B cell (primary cell): ENCODE results near the gene NHEJ1.

ENCODE experiments used
- CTCF ChIP-seq: fragments of 200-600 bp; IDR thresholded peaks from one replicate; pipeline ENCODE4 v1.8.0; 2022; ENCODE audit warnings: antibody characterized with exemption, mild to moderate bottlenecking
- EZH2 ChIP-seq: IDR thresholded peaks from 2 replicates; pipeline ENCODE4 v1.6.1; 2012; ENCODE audit warnings: borderline replicate concordance, low read depth, mild to moderate bottlenecking, moderate library complexity, low read length; ENCODE audit not compliant: insufficient read depth, poor library complexity, severe bottlenecking

GRCh38 chr2:219186754-219187456 lies 26.3 kb upstream of the NHEJ1 start:
- no peak for TF ChIP-seq CTCF
- TF ChIP-seq EZH2: no peak
